Fibroblast of skin of back (primary cell): Measurements from ENCODE around the gene AKNA.

Experiments
- DNase-seq: peaks from one replicate; pipeline ENCODE4 v3.0.0-alpha.2; 2013

AKNA gene

DNA sequence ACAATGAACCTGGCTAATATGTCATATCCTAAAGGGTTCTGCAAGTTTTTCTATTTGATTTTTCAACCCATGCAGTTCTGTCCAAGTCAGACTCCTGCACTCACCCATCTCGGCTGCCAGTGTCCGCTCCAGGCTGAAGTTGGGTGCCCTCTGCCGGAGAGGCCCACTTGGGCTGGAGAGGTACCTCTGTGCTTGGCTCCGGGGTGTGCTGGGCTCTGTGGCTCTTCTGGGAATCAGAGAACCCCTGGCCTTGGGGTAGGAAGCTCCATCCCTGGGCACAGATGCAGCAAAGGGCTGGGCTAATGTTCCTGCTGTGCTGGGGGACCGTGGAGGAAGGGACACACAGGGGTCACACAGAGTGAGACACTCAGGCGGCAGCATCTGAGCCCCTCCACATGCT is 32.0 kb downstream of the AKNA start:
- no peak for DNase-seq

DNA sequence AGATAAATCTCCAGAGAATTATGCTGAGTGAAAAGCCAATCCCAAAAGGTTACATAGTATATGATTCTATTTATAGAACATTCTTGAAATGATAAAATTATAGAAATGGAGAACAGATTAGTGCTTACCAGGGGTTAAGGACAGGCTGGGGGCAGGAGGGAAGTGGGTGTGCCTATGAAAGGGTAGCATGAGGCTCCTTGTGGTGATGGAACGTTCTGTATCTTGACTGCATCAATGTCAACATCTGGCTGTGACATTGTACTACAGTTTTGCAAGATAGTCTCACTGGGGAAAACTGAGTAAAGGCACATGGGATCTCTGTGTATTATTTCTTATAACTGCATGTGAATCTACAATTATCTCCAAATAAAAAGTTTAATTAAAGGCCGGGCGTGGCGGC is 35.9 kb downstream of the AKNA start:
- DNase-seq: no peak

DNA sequence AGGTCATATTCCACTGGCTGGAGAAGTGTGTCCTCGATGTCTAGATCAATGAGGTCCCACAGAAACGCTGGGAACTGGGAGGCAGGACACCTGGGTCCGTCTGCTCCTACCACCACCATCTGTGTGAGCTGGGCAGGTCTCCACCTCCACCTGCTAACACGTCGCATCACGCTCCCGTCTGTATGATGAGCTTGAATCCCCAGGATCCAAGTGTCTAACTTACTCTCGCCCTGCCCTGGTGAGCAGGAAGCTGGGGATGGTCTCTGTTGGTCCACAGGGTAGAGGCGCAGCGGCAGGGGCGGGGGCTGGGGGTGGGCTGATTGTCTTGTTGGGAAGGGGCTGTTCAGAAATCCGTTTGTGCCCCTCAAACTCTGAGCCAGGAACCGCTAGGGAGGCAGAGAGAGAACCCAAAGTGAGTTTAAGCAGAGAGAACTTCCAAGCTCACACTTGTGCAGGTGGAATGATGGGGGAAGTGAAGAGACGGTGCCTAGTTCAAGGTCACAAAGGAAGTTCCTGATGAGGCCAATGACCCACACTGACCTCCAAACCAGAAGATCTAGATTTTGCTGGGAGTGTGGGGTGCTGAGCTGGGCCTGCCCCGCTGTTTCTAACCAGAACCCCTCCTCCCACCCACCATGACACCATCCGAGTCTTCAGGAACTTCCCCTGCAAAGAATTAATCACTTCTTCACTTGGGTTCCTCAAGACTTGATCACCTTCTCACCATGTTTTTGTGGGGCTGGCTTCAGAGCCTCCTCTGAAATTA is 37.0 kb downstream of the AKNA start:
- no peak for DNase-seq

- DNase-seq: no peak
These were observed 37.9 kb downstream of the AKNA start for GRCh38 chr9:114349713-114350480.

DNA sequence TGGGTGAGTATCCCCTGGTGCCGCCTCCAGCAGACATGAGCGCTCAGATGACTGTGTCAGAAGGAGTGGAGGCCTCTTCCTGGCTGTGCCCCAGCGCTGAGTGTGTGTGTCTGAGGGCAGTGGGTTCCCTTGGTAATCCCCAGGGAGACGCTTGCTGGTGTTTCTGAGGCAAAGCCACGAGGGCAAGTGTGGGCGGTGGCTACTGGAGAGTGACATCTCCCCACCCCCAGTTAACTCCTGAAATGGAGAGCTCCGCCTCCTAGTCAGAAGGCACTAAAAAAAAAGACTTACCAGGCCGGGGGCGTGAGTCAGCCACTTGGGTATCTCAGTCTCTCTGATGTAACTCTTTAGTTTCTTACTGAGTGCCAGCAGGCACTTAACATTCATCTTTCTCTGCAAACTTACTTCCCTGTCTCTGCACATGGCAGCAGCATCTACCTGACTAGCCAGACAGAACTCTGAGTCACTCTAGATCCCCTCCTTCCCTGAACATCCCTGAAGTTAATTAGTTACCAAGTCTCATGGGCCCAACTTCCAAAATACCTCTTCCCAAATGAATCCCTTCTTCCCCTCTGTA is 38.8 kb downstream of the AKNA start:
- DNase-seq: peak; percentile 99

DNA sequence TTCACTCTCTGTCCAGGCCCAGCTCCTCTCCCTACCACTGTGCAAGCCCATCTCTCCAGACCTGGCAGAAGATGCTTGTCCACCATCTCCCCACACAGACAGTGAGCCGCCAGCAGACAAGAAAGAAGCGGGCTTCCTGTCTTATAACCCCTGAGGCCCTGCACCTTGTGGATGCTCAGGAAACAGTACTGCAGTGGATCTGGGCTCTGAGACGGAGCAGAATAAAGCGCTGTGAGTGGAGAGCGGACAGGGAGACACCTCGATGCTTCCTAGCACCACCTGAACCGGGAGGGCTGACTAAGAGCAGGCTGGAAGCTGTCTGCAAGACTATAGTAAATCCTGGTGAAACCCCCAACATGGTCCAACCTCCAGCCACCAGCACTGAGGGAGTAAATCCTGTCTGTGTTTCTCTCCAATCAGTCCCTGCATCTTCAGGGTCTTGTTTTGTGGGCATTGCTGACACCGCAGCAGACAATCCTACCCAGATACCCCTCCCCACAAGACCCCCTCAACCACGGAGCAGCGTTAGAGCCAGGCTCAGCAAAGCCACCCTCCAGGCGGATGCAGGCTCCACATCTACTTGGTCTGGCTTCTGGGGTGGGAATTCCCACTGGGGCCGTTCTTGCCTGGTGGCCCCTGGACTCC is 39.4 kb downstream of the AKNA start:
- DNase-seq: no peak

DNA sequence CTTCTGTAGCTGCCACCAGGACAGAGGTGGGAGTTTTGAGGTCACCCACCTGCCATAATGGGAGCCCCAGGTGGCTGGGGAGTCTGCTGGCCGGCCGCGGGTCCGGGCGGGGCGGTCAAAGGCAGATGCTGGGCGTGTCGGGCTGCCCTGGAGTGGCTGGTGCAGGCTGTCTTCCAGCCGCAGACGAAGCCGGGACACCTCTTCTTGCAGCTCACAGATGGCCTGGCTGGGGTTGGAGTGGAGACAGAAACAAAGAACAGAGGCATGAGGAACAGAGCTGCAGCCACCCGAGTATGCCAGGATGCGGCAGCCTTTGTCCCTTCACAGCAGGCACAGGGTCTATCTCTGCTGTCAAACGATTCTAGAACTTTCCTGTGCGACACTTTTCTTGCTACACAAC is 40.1 kb downstream of the AKNA start:
- DNase-seq: no peak

DNA sequence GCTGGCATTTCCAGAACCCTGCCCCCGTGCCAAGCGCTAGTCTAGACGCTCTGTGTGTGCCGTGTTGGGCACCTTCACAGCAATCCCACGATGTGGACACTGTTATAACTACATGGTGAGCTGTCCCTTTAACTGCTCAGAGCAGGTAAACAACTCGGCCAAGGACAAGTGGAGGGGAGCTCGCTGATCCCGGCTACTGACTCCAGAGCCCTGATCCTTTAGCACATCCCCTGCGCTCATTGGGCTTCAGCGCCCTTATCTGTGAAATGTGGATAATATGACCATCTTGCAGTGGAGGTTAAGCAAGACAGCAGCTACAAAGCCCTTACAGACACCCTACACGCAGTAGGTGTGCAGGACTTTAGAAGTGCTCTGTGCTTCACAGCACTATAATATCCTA is 41.6 kb downstream of the AKNA start:
- DNase-seq: no peak

DNA sequence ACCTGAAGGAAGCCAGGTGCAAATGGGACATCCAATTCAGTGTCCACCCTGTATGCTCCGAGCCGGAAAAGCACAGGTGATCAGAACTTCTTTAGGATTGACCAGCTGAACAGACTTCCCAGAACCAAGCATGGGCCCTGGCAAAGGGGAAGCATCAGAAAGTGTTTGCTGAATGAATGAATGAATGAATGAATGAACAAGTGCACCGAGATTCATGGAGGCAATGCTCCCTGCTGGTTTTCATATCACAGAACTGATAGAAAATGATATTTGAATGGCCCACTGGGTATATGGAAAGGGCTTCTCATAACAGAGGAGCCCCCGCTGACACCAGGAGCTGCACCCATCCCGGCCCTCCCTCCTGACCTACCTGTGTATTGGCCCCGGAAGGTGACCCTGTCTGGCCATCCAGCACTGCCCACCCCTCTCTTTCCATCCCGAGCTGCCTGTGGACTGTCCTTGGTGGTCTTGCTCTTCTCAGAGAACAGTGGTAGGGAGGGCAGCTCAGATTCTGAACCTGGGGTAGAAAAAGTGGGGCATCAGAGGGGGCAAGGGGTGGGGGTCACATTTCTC is 42.2 kb downstream of the AKNA start:
- DNase-seq: no peak

GRCh38 chr9:114344692-114345091 is 43.1 kb downstream of the AKNA start:
- no peak for DNase-seq

DNA sequence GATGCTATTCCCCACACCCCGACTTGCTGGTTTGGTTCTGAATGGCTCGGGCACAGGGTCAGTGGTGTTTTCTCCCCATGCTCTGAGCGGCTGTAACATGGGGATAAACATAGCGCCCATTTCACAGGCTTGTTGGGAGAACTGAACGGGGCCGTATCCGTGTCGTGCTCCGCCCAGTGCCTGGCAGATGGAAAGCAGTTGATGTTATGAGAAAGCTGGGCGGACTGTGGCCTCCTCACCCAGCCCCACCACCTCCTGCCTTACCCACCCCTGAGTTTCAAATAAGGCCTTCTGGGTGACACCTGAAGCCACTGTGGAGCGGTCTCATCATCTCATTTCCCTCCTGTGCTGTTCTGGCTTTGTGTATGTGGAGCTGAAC is 43.6 kb downstream of the AKNA start:
- DNase-seq: no peak

DNA sequence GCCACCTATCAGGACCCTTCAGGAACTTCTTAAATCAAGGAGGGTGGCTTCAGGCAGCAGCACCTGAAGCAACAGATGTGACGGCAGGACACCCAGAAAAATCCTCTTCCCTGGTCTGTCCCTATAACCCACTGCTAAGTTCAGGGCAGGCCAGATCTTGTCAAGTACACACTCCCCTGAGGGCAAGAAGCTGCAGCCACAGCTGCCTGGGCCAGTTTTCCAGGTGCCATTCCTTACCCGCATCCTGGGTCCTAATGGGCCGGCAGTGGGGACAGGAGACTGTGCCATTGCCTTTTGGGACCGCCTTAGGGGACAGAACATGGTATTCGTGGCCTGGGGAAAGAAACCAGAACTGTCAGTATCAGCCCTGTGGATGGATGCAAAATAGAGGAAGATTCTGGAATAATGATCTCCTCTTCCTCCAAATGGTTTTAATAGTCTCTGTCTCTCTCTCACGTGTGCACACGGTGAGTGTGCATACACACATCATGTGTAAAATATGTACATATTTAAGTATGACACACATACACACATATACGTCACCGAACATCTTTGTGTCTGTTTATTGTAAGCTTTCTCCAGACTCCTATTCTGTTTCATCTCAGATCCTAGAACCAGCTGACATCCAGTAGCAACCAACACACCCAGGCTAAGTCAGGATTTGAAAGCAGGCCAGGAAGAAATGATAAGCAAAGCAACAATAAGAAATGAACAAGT is 44.2 kb downstream of the AKNA start:
- DNase-seq: peak; percentile 13

DNA sequence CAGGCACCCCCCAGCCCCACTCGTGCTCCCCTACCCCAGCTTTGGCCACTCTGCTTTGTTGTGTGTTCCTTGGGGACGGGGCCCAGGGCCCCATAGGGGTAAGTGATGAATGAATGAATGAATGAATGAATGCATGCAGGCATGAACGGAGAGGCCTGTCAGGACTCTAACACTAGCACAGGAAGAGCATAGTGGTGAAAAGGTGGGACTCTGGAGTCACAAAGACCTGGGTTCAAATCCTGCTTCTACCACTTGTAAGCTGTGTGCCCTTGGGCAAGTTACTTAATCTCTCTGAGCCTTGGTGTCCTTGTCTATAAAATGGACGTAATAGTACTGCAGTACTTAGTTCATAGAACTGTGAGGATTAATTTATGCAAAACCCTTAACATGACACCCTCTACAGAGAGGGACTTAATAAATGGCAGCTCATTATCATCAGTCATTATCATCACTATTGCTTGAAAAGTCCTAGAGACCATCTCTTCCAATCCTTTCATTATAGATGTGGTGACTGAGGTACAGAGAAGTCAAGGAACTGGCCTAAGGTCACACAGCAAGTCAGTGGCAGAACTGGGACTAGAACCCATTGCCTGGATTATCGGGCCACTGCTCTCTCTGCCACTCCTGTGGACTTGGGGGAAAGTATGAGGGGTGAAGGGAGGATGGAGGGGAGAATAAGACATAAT is 44.9 kb downstream of the AKNA start:
- no peak for DNase-seq

- DNase-seq: no peak
These were observed 45.8 kb downstream of the AKNA start for GRCh38 chr9:114341991-114342390.

DNA sequence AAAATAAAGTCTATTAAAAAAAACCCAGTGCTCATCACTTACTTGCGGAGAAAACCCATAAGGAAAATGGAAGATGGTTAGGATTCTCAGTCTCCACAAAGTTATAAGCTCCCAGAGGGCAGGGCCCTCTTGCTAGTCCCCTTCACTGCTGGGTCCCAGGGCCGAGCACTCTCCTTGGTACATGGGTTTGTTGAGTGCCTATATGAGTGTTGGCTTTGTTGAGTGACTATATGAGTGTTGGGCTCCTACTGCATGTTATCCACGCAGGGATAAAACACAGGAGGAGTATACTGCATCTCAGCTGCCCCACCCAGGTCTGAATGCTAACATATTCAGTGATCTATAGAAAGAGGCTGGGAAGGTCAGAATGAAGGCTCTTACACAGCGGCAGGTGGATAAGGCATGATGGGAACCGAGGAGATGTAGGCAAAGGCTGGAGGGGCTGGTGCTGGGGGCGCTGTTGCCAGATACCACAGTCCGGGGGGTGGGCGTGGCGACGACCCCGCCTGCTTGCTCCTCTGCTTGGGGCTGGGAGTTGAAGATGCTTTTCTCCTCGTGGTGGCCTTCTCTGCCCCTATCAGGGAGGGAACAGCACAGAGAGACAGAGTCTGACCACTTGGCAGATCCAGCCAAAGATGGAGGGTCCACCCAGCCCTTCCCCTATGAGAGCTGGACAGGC is 46.5 kb downstream of the AKNA start:
- DNase-seq: no peak

- peak; percentile 47 for DNase-seq
These were observed 48.5 kb downstream of the AKNA start for GRCh38 chr9:114339130-114339908.

- no peak for DNase-seq
These were observed 49.6 kb downstream of the AKNA start for GRCh38 chr9:114338187-114338586.

DNA sequence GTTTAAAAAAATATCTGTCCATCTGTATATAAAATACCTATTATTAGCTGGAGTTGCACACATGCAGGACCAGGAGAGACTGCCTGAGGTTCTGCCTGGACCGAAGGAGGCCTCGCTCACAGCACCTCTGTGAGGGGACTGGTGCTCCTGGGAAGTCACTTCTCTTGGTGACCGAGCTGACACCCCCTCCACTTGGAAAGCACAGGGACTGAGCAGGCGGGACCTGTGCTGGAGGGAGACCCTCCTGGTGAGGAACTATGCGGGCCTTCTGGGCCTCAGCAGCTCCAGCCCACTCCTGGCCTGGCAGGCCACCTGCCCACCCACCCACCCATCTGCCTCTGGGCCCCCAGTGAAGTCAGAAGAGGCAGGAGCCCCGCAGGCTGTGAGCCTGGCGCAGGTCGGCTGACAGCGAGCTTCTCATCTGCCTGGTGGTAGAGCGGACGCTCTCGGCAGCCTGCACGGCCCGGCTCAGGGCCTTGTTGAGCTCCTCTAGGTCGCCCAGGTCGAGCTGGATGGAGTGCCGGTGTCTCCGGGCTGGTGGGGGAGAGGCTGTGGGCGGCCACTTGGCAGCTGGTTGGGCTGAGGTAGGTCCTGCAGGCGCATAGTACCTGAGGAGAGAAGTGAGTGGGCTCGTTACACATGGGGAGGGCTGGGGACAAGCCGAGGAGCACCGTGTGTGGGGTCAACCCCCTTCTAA is 50.9 kb downstream of the AKNA start:
- DNase-seq: no peak

DNA sequence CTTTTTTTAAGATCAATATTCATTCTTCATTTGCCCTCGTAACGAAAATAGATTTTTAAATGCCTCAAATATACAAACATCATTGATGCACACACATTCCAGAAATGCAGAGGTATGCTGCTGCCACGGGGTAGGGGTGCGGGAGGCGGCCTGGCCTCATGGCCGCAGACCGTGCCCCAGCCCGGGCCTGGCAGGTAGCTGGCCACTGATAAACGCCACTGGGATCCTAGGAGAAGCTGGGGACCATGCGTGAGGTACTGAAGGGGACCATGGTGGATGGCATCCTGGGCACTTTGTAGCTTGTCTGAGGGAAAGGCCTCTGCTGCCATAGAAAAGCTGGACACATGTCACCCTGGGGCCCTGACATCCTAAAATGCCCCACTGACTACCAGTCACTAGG is 51.6 kb downstream of the AKNA start:
- DNase-seq: no peak

DNA sequence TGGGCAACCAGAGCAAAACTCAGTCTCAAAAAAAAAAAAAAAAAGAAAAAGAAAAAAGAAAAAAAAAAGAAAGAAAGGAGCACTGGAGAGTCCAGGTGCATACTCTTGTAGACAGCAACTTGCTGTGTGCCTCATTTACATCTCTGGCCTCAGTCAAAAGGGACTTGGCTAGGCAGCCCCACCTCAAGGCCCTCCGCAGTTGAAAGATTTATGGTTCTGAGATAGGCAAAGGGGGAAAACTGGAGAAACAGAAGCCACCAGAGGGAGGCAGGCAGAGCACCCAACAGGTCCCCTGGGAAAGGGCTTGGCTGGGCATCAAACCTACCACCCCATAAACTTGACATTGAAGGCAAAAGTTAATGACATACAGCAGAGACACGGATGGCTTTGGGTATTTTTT is 52.0 kb downstream of the AKNA start:
- DNase-seq: no peak
